NCI-H2196 (cell line): ENCODE results near the gene DMBX1.

Experiments
- DNase-seq: peaks from one replicate; lab custom pipeline; 2025; ENCODE audit not compliant: unreplicated experiment; lab: John Stamatoyannopoulos, UW

The DMBX1 gene

DNA sequence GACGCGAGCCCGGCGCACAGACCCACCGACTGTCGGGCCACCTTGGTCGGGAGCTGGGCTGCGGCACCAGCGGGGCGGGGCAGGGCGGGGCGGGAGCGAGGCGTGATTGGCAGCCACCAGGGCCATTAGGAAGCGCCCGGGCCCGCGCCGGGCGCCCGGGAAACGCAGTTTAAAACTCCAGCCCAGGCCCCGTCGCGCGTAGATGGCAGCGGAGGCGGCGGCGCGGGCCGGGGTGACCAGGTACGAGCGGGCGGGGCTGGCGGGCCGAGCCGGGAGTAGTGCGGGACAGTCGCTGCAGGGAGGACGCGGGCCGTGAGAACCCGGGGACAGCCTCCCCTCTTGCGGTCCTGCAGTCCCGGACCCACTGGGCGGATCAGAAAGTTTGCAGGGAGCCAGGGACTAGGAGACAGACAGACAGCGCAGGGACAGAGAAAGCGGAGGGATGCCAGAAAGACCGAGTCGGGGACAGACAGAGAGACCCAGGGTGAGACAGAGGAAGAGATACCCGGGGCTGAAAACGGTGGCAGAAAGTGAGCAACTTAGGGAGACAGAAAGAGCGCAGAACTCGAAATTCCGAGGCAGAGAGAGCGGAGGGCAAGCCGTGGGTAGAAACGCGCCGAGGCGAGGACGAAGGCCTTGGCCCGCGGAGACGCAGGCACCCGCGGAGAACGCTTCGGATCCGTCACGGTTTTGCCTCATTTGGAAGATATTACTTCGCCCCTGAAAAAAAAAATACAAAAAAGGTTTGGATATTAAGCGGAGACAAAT lies at the start of gene DMBX1:
Gene DMBX1 (plus strand): TSS at position 199 of the 768 bp plus-strand sequence. CDS start 17,175 bp downstream, outside the sequence.
- DNase-seq, result peak; percentile 67

DNA sequence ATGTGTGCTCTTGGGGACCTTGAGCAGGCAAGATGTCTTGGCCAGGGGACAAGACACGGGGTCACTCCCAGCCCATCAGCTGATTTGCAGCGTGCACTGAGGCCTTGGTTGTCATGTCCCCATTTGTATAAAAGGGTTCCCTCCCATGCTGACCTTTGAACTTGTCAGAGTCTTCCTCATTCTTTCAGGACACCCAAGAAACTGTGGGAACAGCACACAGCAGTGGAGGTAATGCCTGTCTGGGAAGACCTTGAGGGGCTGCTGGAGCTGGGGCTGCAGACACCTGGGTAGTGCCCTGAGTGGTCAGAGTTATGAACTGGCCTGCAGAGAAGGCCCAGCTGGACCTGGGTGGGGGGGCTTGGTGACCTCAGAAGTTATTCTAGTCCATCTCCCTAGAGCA lies 49.2 kb upstream of the DMBX1 start:
- no peak for DNase-seq

DNA sequence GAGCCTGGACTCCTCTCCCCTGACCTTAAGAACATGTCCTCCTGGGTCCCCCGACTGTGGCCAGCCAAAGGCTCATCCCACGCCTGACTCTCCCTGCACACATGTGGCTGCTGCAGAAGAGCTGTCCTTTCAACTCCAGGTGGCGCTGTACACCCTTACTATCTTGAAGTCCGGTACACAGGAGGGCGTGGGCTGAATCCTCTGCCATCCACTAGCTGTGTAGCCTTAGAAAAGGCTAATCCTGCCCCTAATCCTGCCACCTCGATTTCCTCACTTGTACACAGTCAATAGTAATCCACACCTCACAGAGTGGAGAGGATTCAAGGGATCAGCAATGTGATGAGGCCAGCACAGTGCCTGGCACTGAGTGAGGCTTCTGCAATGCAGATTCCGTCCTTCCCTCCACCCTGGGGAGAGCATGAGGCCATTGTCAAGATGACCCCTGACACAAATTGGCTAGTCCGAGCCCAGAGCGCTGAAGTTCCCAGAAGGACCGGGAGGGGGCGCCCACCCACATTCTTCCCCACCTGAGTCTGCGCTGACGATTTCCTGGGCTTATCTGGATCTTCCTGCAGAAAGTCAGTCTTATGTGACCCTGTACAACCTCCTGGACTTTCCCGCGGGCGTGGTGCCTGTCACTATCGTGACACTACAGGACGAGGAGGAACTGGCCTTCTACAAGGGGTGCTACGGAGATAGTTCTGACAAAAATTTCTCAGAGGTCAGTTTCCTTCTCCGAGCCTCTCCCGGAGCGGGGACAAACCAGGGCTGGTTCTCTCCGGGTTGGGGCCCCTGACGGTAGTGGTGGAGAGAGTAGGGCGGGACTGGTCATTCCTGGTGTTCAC lies 47.1 kb upstream of the DMBX1 start:
- peak; percentile 74 for DNase-seq

DNA sequence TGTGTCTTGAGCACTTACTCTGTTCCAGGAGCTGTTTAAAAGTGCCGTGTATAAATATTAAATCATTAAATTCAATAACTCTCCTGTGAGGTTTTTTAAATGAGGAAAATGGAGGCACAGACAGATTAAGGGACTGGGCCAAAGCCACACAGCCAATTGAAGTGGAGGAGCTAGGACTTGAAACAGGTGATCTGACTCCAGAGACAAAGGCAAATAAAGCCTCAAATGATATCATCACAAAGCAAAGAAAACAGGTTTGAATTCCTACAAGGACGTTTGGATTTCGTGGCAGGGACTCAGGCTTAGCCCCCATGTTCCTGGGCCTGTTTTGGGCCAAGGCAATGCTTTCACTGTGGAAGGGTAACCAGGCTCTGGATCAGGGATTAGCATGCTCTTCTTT lies 45.2 kb upstream of the DMBX1 start:
- DNase-seq, result no peak

DNA sequence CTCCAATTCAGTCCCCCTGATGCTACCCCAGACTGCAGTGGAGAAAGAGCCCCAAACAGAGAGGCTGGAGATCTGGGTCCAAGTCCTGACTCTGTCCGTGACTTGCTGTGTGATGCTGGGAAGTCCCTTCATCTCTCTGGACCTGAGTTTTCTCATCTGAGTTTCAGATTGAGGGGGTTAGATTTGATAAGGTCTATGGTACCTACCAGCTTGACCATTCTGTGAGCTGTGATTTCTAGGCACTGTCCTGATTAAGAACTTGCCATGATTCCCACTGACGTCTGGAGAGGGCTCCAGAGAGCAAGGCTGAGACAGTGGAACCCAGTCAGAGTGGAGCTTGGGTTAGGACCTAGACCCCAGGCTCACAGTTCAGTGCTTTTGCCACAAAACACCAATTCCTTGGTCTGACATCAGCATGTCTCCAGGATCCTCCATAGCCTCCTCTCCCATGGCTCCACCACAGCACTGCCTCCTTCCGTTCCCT lies 43.8 kb upstream of the DMBX1 start:
- DNase-seq, result no peak

DNA sequence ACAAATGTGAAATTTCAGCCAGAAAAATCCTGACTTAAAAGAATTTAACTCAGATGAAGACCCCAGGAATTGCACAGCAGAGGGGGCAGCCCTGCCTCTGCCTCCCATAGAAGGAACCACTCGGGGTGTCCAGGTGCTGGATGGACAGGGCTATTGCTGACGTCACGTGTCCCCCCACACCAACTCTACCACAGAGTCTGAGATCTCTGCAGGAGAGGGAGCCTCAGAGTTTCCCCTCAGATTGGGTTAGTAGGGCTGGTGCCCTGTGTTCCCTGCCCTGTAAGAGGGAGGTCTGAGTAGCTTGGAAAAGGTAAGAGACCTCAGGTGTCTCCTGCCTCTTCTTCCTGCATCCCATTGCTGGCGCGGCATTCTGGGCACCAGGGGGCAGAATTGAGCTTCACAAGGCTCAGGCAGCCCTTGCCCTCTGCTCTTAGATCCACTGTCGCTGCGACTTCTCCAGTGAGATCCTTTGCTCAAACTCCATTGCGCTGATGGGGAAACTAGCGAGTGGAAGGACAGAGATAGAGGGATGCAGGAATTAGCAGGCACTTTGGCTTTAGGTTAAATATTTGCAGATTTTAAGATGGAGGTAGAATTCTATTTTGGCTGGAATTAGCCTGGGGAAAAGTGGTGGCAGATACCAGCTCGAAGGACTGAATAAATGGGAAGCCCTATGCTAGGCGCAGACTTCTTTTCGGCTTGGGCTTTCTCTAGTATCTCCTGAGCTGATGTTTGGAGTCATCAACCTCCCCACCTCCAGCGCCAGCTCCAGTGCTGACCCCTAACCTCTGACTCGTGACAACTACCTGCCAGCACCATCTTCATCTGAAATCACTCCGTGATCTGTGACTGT lies 42.8 kb upstream of the DMBX1 start:
- peak; percentile 84 for DNase-seq

DNA sequence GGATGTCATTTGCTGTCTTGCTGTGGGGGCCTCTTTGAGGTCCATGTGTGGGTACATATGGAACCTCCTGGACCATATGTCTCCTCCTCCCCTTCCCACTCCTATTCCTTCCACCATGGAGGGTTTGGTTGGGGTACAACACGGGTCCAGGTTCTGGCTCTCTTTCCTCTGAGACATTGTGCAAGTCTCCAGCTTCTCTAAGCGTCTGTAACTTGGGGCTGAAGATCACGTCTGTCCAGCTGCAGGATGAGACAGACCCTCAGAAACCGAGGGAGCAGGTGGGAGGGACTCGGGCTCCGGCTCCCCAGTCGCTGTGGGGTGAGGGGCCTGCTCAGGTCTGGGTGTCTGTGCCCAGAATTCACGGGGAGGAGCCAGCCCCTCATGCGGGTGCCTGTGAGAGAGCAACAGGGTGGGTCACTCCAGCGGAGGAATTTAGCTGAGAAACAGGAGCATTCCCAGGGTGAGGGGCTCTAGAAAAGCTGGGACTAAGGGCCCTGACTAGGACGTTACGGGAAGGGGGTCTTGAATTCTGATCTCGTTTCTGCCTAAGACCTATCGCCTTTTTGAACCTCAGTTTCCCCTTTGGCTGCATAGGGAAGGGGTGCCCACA lies 42.0 kb upstream of the DMBX1 start:
- DNase-seq, result no peak

DNA sequence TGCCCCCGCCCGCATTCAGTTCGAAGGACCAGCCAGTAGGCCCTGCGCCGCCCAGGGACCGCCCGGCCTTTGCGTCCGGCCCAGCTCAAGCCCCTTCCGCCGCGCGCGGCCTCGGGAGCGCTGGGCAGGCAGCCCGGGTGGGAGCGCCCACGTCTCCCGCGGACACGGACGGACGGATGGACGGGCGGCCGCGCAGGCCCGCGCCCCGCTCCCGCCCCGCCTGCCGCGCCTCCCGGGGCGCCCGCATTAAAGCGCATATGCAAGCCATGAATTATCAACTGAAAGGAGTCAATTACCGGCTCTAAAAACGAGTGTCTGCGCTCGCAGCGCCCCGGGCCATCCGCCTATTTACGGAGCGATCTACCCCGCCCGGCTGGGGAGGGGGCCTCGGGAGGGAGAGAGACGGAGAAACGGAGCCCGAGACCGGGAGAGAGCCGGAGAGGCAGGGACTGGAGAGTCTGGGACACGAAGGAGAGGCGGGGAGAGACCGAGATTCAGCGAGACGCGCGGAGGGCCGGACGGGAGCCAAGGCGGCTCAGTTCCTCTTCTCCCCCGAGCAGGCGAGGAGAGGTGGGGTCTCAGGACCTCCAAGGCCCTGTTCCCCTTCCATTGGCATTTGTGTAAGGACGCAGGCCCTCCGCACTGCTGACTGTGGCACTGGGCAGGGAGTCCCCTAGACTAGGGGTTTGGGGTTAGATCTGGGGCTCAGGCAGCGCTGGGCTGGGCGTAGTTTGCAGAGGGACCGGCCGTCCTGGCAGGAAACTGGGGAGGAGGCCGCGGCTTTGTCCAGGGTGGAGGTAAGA lies 41.3 kb upstream of the DMBX1 start:
- no peak for DNase-seq

DNA sequence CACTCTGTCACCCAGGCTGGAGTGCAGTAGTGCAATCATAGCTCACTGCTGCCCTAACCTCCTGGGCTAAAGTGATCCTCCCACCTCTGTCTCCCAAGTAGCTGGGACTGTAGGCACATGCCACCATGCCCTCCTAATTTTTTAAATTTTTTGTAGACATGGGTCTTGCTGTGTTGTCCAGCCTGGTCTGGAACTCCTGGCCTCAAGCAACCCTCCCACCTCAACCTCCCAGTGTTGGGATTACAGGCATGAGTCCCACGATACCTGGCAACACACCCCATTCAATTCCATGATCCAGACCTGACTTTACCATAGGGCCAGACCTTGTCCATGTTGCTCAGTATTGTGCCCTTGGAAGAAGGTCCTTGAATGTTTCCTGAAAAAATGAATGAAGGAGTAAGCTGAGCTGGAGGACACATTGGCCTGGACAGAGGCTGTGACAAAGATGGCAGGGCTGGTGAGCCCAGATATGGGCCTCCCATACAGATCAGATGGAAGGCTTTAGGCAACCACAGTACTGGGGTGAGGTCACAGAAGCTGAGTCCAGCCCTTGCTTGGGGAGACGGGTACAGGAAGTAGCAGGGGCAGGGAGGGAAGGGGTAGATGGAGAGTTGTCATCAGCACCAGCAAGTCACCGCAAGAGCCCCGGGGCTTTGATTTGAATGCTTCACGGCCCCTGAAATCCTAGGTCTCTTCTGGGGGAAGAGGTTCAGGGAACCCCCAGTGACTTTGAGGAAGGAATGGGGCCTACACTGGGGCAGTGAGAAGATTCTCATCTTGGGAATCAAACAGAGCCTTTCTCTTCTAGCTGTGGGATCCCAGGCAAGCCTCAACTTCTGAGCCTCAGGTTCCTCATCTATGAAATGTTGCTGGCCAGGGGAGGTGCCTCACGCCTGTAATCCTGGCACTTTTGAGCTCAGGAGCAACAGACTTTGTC lies 40.1 kb upstream of the DMBX1 start:
- DNase-seq, result no peak

DNA sequence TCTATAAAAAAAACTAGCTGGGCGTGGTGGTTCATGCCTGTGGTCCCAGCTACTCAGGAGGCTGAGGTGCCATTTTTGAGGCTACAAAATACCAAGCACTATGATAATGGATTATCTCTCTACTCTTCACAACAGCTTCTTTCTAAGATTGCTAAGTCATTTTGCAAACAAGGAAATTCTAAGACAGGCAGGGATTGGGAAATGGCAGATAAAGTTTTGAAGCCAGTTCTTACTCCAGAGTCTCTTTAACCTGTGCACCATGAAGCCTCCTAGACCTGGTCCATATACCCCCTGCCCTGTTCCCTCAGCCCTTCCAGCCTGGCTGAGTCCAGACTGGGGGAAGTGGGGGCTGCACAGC lies 39.5 kb upstream of the DMBX1 start:
- no peak for DNase-seq

DNA sequence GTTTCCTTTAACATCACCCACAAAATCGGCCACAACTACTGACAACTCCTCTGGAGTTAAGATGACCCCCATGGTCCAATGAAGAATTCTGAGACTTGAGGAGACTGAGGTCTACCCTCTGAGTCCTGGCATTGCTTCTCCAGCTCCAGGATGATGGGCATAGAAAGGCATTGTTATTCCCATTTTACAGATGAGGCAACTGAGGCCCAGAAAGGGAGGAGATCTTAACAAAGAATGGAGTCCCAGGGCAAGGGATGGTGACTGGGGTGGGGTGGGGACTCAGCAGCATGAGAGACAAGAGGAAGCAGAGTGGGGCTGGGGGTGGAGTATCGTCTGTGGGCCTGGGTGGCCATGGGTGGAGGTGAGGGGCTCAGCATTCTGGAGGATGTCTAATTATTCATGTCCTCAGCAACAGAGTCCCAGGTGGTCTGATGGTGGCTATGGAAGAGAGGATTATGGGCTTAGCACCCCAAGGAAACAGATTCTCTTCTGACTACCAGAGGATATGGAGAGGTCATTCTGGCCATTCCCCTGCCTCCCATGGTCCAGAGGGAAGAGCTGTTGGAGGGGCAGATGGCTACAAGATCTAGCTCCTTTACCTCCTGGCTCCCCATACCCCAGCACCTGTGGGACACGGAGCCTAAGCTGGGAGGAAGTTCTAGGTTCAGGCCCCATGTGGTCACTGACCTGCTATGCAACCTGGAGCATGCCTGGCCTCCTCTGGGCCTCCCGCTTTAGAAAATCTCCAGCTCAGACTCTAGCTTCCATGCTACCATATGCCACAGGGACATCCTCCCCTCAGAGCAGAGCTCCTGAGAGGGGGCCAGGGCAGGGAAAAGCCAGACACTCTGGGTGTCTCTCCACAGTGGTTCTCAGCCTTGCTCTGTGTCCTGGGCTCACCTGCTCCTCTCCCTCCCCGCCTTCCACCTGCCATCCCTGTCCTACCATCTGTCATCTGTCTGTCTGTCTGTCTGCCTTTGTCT lies 37.4 kb upstream of the DMBX1 start:
- no peak for DNase-seq

DNA sequence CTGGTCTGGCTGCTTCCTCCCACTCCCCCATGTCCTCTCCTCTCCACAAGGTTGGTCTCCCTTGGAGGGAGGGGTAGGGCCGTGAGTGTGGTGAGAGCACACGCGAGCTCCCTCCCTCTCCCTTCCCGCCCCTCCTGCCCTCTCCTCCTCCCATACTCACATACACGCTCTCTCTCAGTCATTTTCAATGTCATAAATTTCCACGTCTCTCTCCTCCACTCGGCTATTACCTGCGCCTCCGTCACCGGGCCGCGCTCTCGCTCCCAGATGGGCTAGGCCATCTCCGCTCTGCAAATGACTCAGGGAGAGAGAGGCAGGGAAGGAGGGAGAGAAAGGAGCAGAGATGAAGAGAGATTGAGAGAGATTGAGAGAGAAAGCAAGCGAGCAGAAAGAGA lies 36.7 kb upstream of the DMBX1 start:
- no peak for DNase-seq

DNA sequence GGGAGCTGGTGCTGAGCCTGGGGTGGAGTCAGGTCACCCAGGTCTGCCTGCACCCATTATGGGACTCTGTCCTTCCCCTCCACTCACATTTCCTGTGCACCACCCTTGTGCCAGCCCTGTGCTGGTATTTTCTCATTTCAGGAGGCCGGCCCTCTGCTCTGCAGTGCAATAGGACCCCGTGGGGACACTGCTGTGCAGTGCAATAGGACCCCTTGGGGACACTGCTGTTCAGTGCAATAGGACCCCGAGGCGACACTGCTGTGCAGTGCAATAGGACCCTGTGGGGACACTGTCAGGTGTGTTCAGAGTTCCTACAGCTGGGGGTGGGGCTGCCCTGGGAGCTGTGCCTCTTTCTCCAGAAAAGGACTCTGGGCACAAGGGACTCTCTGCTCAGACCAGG lies 36.2 kb upstream of the DMBX1 start:
- DNase-seq, result no peak

DNA sequence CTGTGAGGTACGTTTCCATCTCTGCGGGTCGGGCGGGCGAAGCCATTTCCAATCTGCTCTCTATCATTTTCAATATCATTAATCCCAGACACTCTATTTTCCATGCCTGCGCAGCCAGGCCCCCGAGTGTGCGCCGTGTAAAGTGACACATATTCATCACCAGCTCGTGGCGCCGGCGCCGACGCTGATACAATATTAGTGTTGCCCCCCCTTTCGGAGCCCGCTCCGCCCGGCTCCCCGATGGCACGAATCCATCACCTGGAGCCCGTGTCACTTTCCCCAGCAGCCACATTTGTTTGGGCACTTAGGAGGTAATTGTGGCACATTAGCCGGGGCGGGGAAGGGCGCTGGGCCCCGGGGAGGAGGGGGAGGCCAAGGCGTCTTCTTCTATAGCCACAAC lies 33.7 kb upstream of the DMBX1 start:
- no peak for DNase-seq

DNA sequence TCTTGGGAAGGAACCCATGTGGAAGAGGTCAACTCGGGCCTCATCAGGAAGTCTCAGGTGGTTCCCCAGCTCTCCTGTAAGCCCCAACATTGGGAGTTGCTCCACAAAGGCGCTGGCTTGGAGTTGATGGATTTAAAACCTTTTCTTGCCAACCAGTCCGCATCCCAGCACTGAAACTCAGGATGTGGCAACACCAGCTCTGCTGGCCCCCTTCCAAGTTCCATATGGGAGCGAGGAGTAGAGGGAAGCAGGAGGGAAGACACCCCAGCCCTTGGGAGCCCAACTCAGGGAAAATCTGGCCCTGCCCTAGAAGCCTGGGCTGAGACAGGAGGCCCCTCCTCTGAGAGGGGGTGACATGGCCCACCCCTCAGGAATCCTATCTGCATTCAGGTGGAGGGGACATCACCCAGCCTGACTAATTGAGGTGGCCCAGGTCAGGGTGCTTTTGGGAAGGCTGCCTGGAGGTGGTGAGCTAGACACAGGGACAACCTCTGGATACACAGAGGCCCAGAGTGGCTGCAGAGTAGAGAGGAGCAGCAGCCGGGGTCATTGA lies 33.1 kb upstream of the DMBX1 start:
- DNase-seq, result no peak

DNA sequence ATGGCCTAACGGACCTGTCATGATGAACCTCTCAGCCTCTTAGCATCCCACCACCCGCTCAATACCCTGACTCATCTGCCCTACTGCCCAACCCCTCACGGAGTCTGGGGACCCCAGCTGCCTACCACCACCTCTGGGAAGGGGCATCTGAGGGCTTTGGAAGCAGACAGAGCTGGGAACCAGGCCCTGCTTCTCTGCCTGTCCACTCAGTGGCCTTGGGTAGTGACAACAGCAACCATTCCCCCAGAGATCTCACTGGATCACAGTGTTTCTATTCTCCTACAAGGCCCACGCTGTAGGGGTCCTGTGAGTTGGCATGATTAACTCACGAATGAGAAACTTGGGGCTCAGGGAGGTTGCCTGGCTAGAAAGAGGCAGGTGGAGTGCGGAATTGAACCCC lies 32.5 kb upstream of the DMBX1 start:
- DNase-seq, result no peak

DNA sequence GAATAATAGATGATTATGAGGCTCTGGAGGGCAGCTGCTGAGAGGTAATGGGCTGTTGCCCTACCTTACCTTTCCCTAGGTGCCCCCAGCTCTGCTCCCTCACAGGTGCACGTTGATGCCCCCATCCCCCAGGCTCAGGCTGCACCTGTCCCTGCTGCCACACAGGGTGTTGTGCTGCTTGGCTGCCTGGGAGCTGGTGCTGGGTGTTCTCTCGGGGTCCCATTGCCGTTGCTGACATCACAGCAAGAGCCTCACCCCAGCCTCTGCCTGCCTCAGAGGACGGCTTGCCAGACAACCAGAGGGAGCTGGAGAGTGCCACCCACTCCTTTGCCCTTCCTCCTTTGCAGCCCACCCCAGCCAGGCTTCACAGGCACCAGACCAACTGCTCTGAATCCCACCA lies 31.4 kb upstream of the DMBX1 start:
- DNase-seq, result no peak

DNA sequence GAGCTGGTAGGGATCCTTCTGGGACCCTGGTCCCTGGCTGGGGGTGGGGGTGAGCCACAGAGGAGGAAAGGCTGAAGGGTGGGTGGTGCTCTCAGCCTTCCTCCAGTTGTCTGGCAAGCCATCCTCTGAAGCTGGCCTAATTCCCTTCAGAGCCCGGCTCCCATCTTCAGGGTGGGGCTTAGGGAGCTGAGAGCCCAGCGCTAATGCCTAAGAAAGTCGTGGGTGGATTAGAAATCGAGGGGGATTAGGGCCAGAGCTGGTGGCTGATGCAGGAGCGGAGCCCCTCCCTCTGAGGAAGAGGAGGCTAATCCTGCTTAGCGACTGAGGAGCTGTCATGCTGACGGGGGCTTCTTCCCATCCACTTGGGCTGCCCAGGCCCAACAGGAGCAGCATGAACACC lies 30.8 kb upstream of the DMBX1 start:
- no peak for DNase-seq
